GM18907 (cell line): Measurements from ENCODE around the gene TREH.
"Not testable (repeated sequence)": the region's sequence is repeated elsewhere in the genome, so short reads cannot be mapped to it uniquely, and the experiment has no call there.

Experiments used
- ATAC-seq: cut with Tn5 transposase; IDR thresholded peaks from one replicate; pipeline ENCODE4 v1.9.1; 2021; ENCODE audit warnings: mild to moderate bottlenecking, moderate library complexity; ENCODE audit not compliant: unreplicated experiment

Gene TREH

DNA sequence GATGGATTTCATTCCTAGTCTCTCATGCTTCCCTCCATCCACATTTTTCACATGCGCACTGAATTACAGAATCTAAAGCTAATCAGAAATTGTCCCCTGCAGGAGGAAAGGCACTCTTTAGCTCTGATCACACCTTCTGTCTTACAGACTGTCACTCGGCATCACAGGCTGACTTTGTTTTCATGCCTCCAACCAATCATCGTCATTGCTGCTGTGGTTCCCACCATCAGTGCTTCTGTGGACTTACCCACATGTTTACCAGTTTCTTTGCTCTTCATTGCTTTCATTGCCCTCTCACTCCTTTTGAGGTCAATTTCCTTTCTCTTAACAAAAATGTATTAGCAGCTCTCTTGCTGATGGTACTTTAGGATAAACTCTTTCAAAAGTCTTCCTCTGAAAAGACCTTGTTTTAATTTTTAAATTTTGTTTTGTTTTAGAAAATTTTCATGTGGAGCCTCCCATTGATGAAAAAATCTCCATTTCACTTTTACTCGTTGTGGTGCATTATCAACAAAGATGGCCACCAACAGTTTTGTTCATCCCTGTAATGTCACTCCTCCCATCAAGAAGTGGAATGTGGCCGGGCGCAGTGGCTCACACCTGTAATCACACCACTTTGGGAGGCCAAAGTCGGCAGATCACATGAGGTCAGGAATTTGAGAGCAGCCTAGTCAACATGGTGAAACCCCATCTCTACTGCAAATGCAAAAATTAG lies 20.2 kb upstream of the TREH start:
- no peak for ATAC-seq

DNA sequence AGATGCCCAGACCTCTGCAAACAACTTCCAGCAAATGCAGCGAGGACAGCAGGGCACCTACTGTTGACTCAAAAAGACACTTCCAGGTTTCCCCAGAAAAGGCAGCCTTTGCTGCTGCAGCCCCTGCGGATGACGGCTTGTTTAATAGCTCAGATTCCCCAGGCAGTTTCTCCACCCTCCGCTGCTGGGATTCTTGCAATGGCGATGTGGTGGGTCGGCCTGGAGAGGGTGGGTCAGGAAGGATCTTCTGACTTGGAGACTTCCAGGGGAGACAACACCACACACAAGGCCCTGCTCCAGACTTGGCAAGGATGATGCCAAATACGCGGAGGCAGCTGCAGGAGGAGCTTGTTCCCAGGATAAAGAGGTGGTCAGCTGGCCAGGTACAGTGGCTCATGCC lies 17.9 kb upstream of the TREH start:
- ATAC-seq = no peak

DNA sequence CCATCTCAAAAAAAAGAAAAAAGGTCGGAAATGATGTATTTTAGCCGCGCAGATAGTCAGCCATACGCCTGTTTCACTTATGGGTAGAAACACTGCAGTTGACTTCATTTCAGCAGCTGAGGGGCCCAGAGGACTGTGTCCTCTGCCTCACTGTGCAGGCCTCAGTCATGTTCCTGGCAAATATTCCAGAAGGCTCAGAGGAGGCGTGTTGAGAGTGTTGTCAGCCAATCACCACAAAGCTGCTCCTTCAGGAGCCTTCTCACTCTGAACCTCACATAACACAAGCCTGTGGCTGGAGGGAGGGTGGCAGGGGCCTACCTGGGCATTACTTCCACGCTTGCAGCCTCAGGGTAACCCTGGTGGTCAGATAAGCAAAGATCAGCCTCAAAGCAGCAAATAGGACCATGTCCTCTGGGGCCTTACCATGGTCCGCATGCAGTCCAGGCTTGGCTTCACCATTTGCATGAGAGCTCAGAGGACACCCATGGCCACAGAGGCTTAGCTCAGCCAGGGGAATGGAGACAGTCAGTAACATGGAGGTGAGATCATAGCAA lies 17.3 kb upstream of the TREH start:
- no peak for ATAC-seq

DNA sequence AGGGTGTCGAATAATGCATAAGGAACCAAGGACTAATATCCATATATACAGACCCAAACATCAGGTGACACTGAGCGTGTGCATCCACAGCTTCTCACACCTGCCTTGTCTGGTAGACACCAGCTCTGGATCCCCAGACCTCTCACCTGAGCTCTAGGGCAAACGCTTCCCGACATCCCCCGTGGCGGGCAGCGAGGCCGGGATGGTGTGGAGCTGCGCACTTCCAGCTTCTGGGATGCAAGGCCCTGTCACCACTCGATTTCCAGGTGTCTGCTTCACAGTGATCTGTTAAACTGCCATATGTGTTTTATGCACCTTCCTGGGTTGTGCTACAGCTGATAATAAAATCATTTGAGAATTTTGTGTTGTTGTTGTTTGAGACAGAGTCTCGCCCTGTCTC lies 15.3 kb upstream of the TREH start:
- ATAC-seq = no peak

DNA sequence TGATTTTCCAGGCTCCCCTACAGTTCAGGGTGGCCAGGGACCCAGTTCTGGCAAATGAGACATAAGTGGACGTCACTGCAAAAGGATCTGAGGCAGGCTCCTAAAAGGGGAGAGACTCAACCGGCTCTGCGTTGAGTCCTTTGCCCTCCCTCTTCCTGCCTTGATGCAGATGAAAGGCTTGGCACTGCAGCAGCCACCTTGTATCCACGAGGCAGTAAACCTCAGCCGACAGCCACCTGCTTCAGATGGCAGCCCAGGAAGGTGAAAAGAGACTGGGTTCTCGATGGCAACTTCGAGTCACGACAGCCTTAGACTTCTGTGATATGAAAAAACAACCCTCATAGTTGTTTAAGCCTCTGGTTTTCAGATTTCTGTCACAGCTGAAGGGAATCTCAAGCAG lies 14.7 kb upstream of the TREH start:
- ATAC-seq = no peak

DNA sequence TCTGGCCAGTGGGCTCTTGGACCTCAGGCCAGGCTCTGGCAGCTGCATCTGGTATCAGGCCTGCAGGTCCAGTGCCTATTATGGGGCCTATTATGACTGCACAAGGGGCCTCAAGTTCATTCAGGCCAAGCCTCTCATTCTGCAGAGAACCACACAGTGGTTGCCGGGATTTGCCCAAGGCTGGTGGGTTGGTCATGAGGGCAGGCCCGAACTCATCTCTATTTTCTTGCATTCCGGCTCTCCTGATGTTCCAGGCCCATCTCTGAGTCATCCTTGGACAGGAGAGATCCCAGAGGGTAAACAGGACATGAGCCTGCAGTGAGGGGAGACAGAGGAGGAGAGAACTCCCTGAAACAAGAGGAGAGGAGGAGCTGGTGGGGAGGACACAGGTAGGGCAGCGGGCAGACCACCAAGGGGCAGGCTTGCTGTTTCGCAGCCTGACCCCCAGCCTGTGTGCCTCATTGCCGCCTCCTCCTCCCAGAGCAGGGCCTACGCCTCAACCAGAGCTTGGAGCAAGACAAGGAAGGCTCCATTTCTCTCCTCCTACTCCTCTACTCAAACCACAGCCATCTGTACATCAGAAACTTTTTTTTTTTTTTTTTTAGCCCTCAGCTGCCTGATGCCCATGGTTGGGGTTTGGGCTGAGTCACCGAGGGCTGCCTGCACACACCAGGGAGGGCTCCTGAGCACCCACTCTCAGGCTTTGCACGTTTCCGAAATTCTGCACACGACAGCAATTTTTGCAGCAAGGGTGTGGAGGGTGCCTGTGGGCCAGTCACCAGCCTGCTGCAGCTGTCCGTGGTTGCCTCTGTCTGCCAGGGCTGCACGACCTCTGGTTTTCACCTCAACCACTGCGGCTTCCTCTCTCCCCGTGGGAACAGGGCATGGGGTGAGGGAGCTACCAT lies 12.7 kb upstream of the TREH start:
- peak; percentile 41 for ATAC-seq

DNA sequence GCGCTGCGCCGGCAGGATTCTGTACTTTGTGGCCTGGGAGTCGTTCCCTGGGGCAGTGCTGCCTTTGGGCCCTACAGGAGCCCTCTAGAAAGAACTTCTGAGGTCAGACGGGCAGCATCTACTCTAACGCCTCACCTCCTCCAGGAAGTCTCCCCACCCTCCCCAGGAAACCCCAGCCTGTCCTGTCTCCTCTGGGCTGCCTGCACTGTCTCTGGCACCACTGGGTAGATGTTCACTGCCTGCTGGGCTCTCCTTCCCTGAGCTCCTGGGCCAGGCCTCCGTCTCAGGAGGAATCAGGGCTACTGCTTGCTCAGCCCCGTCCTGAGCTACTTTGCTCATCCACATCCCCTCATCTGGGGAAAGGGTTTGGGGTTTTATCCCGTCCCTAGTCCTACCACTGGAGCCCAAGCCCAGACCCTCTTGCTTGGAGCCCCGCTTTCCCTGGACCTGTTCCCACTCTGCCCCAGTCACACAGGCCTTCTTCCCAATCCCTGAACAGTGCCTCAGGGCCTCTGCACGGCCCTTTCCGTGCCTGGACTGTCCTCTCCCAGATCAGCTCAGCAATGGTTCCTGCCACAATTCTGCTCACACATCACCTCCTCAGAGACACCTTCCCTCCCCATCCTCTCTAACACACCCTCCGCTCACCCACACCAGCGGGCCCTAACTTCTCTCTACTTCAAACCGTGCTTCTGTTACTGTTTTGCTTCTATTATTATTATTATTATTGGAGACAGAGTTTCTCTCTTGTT lies 11.3 kb upstream of the TREH start:
- ATAC-seq = no peak

DNA sequence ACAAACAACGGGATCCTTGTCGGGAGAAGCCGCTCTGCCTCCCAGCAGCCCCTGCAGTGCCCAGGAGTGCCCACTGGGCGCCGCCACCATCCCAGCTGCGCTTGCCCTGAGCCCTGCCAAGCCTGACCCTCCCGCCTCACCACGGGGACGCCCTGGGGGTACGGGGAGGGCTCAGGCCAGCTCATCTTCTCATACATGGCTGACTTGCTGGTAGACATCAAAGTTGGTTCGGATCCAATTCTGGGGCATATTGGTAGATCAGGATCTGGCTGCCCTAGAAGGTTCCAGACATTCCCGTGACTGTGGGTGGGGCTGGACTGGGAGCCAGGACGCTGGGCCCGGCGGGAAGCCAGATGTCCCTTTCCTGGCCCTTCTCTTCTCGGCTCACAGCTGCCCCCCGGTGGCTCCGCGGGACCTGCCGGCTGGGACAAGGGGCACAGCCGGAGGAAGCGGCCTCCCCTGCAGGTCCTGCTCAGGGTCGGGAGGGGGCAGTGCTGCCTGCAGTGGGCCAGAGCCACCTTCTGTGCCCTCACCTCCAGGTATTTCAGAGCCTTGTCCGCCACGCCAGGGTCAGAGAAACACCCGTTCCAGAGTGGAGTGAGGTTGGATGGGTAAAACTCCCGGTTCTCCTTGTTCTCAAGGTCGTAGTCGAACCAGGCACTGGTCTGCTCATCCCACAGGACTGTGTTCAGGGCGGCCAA lies 10.6 kb upstream of the TREH start:
- peak; percentile 77 for ATAC-seq

DNA sequence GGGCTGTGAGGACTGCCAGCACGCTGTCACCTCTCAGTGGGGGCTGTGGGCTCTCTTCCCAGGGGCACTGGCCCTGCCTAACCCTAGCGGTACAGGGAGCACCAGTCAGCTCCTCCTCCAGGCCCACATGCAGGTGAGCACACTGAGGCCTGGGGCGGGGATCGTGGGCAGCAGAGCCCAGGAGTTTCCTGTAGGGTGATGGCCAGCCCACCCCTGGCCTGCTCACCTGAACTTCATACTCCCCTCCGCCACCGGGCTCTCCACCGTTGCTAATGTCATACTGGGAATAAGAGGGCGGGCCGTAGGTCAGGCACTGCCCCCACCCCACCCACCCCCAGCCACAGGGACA lies 10.0 kb upstream of the TREH start:
- ATAC-seq = no peak

DNA sequence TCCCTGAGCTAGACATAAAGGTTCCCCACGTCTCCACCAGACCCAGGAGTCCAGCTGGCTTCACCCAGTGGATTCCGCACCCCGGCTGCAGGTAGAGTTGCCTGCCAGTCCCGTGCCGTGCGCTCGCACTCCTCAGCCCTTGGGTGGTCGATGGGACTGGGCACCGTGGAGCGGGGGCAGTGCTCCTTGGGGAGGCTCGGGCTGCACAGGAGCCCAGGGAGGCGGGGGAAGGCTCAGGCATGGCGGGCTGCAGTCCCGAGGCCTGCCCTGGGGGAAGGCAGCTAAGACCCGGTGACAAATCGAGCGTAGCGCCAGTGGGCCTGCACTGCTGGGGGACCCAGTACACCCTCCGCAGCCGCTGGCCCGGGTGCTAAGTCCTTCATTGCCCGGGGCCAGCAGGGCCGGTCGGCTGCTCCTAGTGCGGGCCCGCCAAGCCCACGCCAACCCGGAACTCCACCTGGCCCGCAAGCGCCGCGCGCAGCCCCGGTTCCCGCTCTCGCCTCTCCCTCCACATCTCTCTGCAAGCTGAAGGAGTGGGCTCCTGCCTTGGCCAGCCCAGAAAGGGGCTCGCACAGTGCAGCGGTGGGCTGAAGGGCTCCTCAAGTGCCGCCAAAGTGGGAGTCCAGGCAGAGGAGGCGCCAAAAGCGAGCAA lies 9.5 kb upstream of the TREH start:
- ATAC-seq = no peak

DNA sequence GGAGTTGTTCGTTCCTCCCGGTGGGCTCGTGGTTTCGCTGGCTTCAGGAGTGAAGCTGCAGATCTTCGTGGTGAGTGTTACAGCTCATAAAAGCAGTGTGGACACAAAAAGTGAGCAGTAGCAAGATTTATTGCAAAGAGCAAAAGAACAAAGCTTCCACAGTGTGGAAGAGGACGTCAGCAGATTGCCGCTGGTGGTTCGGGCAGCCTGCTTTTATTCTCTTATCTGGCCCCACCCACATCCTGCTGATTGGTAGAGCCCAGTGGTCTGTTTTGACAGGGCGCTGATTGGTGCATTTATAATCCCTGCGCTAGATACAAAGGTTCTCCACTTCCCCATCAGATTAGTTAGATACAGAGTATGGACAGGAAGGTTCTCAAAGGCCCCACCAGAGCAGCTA lies 8.9 kb upstream of the TREH start:
- ATAC-seq = not testable (repeated sequence)

DNA sequence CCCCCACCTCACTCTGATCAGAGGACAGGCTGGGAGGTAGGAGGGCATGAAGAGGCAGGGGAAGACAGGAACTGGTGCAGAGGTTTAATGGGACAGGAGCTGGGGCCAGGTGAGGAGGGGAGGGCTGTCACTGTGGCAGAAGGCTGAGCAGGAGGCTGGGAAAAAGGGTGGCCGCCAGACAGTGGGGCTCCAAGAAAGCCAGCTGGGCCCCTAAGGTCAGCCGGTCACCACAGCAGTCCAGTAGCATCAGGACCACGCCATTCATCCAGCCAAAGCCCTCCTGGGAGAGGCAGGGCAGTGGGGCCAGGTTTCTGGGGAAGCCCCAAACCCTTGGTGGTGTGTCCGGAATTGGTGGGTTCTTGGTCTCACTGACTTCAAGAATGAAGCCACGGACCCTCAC lies 8.5 kb upstream of the TREH start:
- ATAC-seq = no peak

DNA sequence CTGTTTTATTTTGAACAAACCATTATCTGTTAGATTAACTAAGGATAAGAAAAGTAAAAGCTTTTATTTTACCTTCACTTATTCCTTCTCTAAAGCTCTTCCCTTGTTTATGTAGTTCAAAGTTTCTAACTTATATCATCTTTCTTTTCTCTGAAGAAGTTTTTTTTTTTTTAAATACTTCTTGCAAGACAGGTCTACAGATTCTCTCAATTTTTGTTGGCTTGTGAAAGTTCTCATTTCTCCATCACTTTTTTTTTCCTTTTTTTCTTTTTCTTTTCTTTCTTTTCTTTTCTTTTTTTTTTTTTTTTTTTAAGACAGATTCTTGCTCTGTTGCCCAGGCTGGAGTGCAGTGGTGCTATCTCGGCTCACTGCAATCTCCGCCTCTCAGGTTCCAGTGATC lies 4.7 kb upstream of the TREH start:
- ATAC-seq = no peak

DNA sequence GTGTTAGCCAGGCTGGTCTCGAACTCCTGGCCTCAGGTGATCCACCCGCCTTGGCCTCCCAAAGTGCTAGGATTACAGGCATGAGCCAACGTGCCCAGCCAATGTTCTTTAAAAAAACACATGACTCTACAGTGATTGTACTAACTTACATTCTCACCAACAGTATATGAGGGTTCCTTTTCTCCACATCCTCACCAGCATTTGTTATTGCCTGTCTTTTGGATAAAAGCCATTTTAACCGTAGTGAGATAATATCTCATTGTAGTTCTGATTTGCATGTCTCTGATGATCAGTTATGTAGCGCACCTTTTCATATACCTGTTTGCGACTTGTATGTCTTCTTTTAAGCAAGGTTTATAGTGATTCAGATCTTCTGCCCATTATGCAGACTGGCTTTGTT lies 3.5 kb upstream of the TREH start:
- not testable (repeated sequence) for ATAC-seq

DNA sequence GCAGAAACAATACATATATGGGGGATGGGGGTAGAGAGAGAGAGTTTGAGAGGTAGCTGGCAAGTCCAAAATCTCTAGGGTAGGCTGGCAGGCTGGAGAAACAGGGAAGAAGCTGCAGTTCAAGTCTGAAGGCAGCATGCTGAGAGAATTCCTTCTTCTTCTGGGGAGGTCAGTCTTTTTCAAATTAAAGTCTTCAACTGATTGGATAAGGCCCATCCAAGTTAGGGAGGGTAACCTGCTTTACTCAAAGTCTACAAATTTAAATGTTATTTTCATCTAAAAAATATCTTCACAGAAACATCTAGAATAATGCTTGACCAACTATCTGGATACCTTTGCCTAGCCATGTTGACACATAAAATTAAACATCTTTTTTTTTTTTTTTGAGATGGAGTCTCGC lies 2.9 kb upstream of the TREH start:
- ATAC-seq = no peak

DNA sequence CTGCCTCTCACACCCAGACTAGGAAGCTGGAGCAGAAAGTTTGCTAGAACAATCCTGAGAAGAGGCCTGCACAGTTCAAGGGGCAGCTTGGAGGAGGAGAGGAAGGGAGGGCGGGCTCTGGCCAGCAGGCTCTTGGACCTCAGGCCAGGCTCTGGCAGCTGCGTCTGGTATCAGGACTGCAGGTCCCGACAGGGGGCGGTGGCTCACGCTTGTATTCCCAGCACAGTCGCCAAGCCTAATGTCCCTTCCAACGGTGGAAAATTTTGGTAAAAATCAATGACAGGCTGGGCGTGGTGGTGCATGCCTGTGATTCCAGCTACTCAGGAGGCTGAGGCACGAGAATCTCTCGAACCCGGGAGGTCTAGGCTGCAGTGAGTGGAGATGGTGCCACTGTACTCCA lies 542 bp downstream of the TREH start:
- not testable (repeated sequence) for ATAC-seq

DNA sequence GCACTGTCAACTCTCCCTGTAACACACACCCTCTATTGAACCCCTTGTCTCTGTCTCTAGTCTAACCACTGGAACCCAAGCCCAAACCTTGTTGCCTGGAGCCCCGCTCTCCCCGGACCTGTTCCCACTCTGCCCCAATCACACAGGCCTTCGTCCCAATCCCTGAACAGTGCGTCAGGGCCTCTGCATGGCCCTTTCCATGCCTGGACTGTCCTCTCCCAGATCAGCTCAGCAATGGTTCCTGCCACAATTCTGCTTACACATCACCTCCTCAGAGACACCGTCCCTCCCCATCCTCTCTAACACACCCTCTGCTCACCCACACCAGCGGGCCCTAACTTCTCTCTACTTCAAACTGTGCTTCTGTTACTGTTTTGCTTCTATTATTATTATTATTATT lies 1.5 kb downstream of the TREH start:
- no peak for ATAC-seq

DNA sequence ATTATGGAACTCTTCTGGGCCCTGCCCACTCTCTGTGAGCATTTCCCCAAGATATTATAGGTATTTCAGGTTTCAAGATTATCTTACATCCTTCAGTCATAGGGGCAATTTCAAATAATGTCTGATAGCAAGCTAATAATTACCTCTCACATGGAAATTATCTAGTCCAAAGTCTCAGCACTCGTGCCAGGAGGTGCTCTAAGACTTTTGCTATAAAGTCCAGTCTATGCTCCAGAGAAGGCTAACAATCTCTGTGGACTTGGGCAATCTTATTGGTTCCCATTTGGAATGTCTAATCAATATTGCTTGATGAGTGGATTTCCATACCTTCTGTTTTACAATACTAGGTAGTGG lies 5.4 kb downstream of the TREH start:
- no peak for ATAC-seq

DNA sequence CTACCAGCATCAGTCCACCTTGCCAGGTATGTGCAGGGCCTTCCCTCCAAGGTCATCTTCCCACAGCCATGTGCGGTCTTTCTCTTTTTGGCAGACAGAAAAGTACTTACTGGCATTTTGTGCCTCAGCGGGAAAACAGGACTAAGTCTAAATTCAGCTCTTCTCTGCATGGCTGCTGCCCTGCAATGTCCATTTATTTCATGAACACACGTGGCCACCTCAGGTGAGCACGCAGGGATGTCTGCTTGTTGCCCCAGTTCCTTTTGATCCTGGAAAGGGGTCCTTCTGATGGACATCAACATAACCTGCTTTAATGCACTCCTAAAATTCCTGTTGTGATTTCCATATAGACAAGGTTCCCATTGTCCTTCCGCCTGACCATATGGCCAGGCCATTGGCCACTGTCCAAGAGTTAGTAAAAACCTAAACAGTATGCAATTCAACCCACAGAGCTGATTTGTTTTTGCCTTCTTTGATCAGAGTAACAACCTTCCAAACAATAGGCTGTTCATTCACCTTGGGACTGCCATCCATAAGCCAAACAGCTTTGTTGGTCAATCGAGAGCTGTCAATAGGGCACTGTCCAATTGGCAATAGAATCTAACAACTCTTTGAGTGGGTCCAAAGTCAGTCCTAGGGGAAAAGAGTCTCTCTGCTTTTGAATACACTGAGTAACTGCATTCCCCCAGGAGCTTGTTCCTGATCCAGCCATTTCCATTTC lies 5.9 kb downstream of the TREH start:
- ATAC-seq = no peak

DNA sequence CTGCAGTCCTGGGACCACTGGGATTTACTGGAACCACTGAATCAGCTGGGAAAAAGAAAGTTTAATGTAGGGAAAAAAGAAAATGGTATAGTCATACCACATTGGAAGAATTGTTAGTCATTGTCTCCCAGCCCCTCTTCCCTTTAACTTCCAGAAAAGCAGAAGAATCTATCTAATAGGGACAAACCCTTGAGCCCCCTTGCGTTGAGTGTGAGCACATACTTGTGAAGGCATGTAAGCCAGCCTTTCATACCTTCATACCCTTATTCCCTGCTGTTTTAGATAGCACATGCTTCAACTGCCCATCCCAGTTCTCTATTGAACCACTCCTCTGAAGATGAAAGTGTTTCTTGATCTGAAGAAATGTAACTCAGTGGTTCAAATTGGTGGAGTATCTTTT lies 6.6 kb downstream of the TREH start:
- no peak for ATAC-seq
